ENCODE measurements around the gene DRAM2.

GRCh38 chr1:111089638-111090037, 50.3 kb downstream of the DRAM2 start:
- no peak for TF ChIP-seq ATF3 (IDR thresholded peaks at IDR 0.05)
- TF ChIP-seq ATF3 (CRISPR knock-in tag; conservative IDR thresholded peaks at IDR 0.05): no peak
- no peak for TF ChIP-seq SIN3B (IDR thresholded peaks at IDR 0.05; ENCODE audit: low read depth)
- no peak for TF ChIP-seq TOE1 (IDR thresholded peaks at IDR 0.05; ENCODE audit: borderline replicate concordance)
- no peak for TF ChIP-seq TOE1 (CRISPR knock-in tag; IDR thresholded peaks at IDR 0.05; ENCODE audit: borderline replicate concordance, low read depth)

Data from K562 (cell line).